HL-60/S4 treated with retinoic acid at 250 ng/mL for 4 days and 3 days (cell line): Measurements from ENCODE around the gene TMPRSS4.

Experiments used
- in situ Hi-C: fragments of 300-500 bp; cut with MboI; formaldehyde crosslinking; loops from 2 replicates; pipeline ENCODE4 v1.7.0; 2022; ENCODE audit warnings: low sequenced_read_pairs

The TMPRSS4 gene

GRCh38 chr11:118071416-118072030 lies 5.4 kb upstream of the TMPRSS4 start:
- in situ Hi-C loops, result loop anchor here (25.0 kb wide), 2 partner anchors 234 to 634 kb away; no protein-coding TSS in a partner anchor

GRCh38 chr11:118073554-118073953 lies 3.3 kb upstream of the TMPRSS4 start:
- in situ Hi-C loops, result loop anchor here (25.0 kb wide), 2 partner anchors 236 to 636 kb away; no protein-coding TSS in a partner anchor

DNA sequence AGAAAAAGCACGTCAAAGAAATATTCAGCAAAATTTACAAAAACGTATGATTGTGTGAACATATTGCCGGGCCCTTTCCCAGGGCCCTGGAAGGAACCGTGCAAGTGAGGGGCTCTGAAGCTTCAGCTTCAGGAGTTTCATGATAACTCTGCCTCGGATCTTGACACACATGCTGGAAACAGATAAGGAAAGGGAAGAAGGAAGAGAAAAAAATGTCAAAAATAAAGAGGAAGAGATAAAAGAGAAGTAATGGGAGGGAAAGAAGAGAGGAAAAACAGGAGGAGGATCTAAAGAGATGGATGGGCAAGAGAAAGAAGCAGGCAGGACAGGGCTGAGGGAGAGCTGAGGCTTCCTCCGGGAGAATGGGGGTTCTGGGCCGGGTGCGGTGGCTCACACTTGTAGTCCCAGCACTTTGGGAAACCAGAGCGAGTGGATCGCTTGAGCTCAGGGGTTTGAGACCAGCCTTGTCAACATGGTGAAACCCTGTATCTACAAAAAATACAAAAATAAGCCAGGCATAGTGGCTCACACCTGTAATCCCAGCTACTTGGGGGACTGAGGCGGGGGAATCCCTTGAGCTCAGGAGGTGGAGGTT lies 2.7 kb upstream of the TMPRSS4 start:
- in situ Hi-C loops, result loop anchor here (25.0 kb wide), 2 partner anchors 237 to 637 kb away; no protein-coding TSS in a partner anchor

GRCh38 chr11:118074785-118075184 lies 2.1 kb upstream of the TMPRSS4 start:
- in situ Hi-C loops, result loop anchor here (25.0 kb wide), 2 partner anchors 237 to 637 kb away; no protein-coding TSS in a partner anchor

DNA sequence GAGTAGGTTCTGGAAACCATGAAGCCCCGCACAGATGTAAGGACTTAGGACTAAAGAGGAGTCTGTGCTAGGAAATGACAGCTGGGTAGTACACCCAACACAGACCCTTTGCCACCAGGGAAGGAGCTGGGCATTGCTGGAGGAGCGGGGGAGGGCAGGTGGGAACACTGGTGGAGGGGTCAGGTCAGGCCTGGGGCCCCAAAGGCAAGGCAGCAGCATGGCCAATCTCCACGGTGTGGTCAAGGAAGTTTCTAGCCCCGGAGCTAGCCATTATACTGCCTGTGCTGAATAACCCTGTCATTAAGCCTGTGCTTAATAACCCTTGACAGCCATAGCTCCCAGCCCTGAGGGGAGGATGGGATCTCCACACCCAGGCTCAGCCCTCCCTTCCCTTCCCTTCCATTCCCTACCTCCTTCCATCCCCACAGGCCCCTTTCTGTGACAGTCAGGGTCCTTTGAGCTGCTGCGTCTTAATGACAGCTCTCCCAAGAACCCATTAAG lies 2.1 kb downstream of the TMPRSS4 start:
- in situ Hi-C loops, result no loop called here

- in situ Hi-C loops, result no loop called here
These were observed 2.6 kb downstream of the TMPRSS4 start for GRCh38 chr11:118079491-118079890.

DNA sequence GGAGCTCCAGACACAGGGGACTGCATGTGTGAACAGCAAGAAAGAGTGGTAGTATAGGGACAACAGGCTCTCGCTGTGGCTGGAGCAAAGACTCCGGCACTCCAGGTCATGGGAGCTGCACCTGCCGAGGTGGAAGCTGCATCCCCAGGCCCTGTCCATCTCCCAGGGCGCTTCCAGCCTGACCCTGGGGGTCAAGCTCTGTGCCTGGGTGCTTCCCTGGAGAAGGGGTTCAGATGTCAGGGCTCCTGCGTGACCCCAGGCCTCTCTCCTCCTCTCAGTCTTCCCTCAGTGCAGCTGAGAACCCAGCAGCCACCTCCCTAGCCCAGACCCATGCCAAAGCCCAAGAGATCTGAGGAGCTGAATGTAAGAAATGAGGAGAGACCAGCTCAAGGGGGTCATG lies 3.4 kb downstream of the TMPRSS4 start:
- in situ Hi-C loops, result no loop called here

DNA sequence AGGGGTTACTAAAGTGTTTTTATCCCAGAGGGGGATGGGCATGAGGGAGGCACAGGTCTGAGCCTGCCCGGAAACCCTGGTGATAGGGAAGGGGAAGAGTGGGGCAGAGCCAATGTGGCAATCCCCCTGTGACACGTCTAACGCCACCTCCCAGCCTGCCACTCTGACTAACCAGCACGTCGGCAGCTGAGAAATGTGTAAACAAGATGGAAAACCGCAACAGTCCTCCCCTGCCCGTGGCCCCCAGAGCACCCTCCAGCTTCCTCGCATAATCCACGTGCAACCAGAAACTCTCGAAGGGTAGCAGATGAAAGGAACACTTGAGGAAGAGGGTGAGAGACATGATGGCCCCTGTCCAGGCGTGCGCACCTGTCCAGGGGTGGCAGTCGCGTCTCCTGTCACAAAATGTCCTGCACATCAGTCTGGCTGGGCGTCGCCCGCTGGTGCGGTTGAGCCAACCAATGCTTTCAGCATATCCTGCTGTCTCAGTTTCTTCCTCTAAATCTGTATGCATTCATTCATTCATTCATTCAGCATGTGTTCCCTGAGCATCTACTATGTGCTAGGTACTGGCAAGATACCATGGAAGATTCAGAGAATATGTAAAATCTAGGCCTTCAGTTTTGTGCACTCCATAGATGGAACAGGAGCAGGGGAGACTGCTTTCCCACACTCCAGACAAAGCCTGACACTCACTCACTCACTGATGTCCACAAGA lies 4.5 kb downstream of the TMPRSS4 start:
- in situ Hi-C loops, result no loop called here

- in situ Hi-C loops, result no loop called here
These were observed 6.1 kb downstream of the TMPRSS4 start for GRCh38 chr11:118082880-118083552.

DNA sequence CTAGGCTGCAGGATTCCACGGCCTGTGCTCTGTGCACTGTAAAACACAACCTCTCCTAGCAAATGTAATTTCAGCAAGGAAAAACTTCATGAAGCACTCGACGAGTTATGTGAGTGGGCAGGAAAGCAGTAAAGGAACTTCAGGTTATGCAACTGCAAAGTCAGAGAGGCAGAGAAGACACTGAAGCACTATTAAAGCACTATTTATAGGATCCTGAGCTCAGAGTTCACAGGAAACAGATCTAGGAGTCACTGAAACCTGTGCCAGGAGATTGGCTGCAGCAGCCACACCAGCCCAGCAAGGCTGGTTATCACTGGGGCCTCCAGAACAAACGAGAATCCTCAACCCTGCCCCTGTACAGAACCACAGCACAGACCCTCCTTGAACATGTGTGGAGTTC lies 7.4 kb downstream of the TMPRSS4 start:
- in situ Hi-C loops, result no loop called here

- in situ Hi-C loops, result no loop called here
These were observed 7.8 kb downstream of the TMPRSS4 start for GRCh38 chr11:118084656-118085055.

- in situ Hi-C loops, result no loop called here
These were observed 10.3 kb downstream of the TMPRSS4 start, which contains the start of gene SMIM35 for GRCh38 chr11:118086913-118087768. Gene SMIM35, minus strand, starts transcription at chr11:118086963. Its CDS starts 206 bp downstream, at chr11:118086757.

DNA sequence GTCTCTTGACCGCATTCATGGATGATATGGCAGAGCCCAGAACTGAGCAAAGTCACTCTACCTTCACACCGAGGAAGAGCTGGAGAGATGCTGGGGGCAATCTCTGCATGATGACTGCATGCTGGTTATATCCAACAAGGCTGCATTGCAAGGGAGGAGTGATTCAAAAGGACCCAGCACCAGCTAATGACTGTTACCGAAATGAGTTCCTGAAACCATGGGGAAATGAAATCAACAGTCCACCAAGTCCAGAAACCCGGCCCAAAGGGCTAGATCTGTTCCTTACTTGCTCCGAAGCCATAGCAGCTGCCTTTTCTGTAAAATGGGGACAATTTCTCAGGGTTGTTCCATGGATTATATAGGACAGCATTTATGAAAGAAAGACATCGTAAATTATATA lies 11.1 kb downstream of the TMPRSS4 start:
- in situ Hi-C loops, result no loop called here

- in situ Hi-C loops, result no loop called here
These were observed 11.7 kb downstream of the TMPRSS4 start for GRCh38 chr11:118088531-118088930.

DNA sequence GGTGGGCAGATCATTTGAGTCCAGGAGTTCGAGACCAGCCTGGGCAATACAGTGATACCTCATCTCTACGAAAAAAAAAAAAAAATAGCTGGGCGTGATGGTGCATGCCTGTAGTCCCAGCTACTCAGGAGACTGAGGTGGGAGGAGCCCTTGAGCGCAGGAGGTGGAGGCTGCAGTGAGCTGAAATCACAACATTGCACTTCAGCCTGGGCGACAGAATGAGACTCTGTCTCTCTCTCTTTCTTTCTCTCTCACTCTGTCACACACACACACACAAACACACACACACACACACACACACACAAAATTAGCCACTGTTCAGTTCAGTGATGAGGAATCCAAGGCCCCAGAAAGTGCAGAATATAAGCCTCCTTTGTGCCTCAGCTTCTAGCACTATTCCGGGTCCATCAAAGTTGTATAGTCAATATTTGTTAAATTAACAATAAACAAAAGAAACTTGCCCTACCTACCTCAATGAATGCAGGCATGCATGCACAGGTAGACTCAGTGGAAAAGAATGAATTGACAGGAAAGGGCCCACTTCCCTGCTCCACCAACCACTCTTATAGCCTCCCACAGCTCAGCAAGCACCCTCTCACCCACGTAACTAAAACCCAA lies 13.8 kb downstream of the TMPRSS4 start:
- in situ Hi-C loops, result no loop called here

GRCh38 chr11:118091690-118092089 lies 14.8 kb downstream of the TMPRSS4 start:
- in situ Hi-C loops, result no loop called here

DNA sequence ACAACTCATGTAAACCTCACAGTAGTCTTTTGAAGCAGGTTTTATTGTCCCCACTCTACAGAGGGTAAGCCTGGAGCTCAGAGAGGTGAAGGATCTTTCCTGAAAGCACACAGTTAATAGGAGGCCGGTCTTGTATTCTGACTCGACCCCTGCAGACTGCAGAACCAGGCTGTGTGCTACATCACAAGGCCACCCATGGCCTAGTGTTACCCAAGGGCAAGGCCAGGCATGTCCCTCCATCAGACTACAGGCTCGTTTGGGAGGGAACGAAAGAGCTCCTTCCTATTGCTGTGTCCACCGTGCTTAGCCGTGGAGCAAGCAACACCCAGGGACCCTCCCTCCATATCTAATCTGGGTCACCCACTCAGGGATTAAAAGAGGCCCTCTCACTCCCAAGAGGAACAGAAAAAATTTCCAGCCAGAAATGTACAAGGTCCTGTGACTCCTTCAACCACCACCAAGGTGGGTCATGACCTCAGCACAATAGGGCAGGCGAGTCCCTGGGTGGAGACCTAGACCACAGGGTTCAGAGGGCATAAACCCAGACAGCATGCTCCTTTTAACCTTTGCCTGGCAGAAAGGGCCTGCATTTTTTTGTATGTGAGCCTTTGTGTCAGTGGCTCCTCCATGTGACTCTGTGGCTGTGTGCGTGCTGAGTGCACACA lies 16.2 kb downstream of the TMPRSS4 start:
- in situ Hi-C loops, result no loop called here

DNA sequence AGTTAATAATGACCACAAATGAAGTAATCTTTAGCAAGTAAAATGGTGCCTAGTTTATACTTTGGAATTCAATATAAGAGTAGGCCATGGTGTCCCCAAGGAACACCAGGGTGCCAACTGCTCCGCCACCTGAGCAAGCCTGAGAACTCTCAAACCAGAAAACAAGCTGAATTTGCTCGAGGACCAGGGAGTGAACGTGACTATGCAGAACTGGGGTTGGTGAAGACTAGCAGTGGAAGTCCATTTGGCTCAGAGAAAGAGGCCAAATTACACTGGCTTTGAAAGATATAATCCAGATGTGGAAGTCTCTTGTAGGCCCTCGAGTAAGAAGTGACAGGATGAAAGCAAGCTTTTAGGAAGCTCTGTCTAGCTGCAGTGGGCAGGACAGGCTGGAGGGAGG lies 18.6 kb downstream of the TMPRSS4 start:
- in situ Hi-C loops, result no loop called here

GRCh38 chr11:118095967-118096367 lies 19.1 kb downstream of the TMPRSS4 start:
- in situ Hi-C loops, result no loop called here
